CD4-positive, alpha-beta T cell (primary cell): ENCODE data around the gene NEB. TPM values are rescaled to one million over a fixed set of nuclear protein-coding genes. Genes with fewer than 3 reads are reported as not detected.
"Not testable (repeated sequence)": the region's sequence is repeated elsewhere in the genome, so short reads cannot be mapped to it uniquely, and the experiment has no call there.

ENCODE experiments used
- ATAC-seq: fragments of 200-7000 bp; cut with Tn5 transposase; one replicate; pipeline ENCODE4 v1.10.0; 2022; ENCODE audit warnings: mild to moderate bottlenecking; ENCODE audit not compliant: poor library complexity
- CTCF ChIA-PET: fragments of 350-600 bp; sonication (Branson Sonifier 250); formaldehyde crosslinking; loops from one replicate; lab custom pipeline; 2021; ENCODE audit warnings: antibody characterized with exemption, inconsistent platforms; lab: Charles Lee
- POLR2A ChIA-PET: fragments of 350-600 bp; sonication (Branson Sonifier 250); formaldehyde crosslinking; loops from one replicate; lab custom pipeline; 2021; ENCODE audit warnings: antibody characterized with exemption, inconsistent platforms; lab: Charles Lee
- DNase-seq, 14 experiments: peaks; one replicate each; pipeline ENCODE4 v3.0.0-alpha.2; 2013 to 2020; ENCODE audit warnings: mixed read lengths in 2 of 14
- H3K27ac ChIP-seq, 2 donors: one replicate each; pipeline versions ENCODE4 v1.5.1 to v1.7.0; 2013; ENCODE audit warnings: low read length in 2 of 2, low read depth in 1 of 2, mild to moderate bottlenecking in 1 of 2
- H3K27me3 ChIP-seq, 2 experiments: 1 replicate in 1 of 2; 2 replicates in 1 of 2; pipeline versions ENCODE4 v1.6.1 to v1.7.0; 2013; ENCODE audit warnings: low read length in 2 of 2, control low read depth in 1 of 2, mild to moderate bottlenecking in 1 of 2, moderate library complexity in 1 of 2; ENCODE audit not compliant: insufficient read depth in 2 of 2, control insufficient read depth in 1 of 2
- H3K36me3 ChIP-seq: one replicate; pipeline ENCODE4 v1.6.1; 2013; ENCODE audit warnings: low read length, control low read depth; ENCODE audit not compliant: insufficient read depth
- H3K4me1 ChIP-seq: one replicate; pipeline ENCODE4 v1.6.1; 2013; ENCODE audit warnings: low read length, control low read depth; ENCODE audit not compliant: insufficient read depth
- H3K4me3 ChIP-seq: one replicate; pipeline ENCODE4 v1.5.1; 2013; ENCODE audit warnings: mild to moderate bottlenecking, low read length, moderate library complexity
- H3K9me3 ChIP-seq, 2 experiments: 1 replicate in 1 of 2; 2 replicates in 1 of 2; pipeline versions ENCODE4 v1.6.1 to v1.7.0; 2013; ENCODE audit warnings: low read length in 2 of 2, mild to moderate bottlenecking in 2 of 2, control low read depth in 1 of 2, moderate library complexity in 1 of 2; ENCODE audit not compliant: control insufficient read depth in 1 of 2, insufficient read depth in 1 of 2
- H3K27ac Mint-ChIP-seq: one replicate; pipeline ENCODE4 v1.8.0; 2020; ENCODE audit warnings: mixed read lengths
- H3K27me3 Mint-ChIP-seq: one replicate; pipeline ENCODE4 v1.8.0; 2021; ENCODE audit warnings: mixed read lengths
- H3K36me3 Mint-ChIP-seq: one replicate; pipeline ENCODE4 v1.8.0; 2021; ENCODE audit warnings: low read depth, mixed read lengths
- H3K4me1 Mint-ChIP-seq: one replicate; pipeline ENCODE4 v1.8.0; 2021; ENCODE audit warnings: low read depth, mixed read lengths
- H3K4me3 Mint-ChIP-seq: one replicate; pipeline ENCODE4 v1.8.0; 2020; ENCODE audit warnings: mild to moderate bottlenecking, mixed read lengths
- H3K9me3 Mint-ChIP-seq: one replicate; pipeline ENCODE4 v1.8.0; 2020; ENCODE audit warnings: mixed read lengths
- CTCF ChIP-seq: fragments of 200-600 bp; IDR thresholded peaks from one replicate; pipeline ENCODE4 v1.8.0; 2022; ENCODE audit warnings: antibody characterized with exemption, mild to moderate bottlenecking
- intact Hi-C, 2 experiments: fragments of 100-400 bp; cut with DNase I in 1 of 2; cut with micrococcal nuclease in 1 of 2; formaldehyde crosslinking; loops; one replicate each; pipeline versions ENCODE4 v1.15.1 to v1.9.0; 2023 to 2025; cut with DNase I, micrococcal nuclease
- total RNA-seq, 174 experiments: library from RNA in 2 of 174; stranded (reverse) in 2 of 174; gene quantifications; one replicate each; pipeline ENCODE4 v1.2.3 and lab custom pipeline; 2021 to 2026

Gene NEB
- total RNA-seq, 2 experiments from 2014 or later, result 1.2 to 1.8 TPM

- POLR2A ChIA-PET, result no interaction called here
- no peak overlapping the region for H3K4me3 Mint-ChIP-seq
- H3K4me1 ChIP-seq, result no peaks in the 10 kb centered on the region
- H3K27ac Mint-ChIP-seq, result no peak overlapping the region
- H3K9me3 Mint-ChIP-seq, result peaks cover 2% of the 10 kb centered on the region
- H3K36me3 ChIP-seq, result no peaks in the 10 kb centered on the region
- no peaks in the 10 kb centered on the region for H3K36me3 Mint-ChIP-seq
- no peak for TF ChIP-seq CTCF
- no peak overlapping the region for H3K27ac ChIP-seq
- intact Hi-C loops, result no loop called here
- H3K27me3 ChIP-seq, result no peaks in the 10 kb centered on the region
- ATAC-seq, result no peak
- no peaks in the 10 kb centered on the region for H3K27me3 Mint-ChIP-seq
- CTCF ChIA-PET, result no interaction called here
- no peak for DNase-seq
- H3K9me3 ChIP-seq, result peaks cover 4 to 7% of the 10 kb centered on the region in 2 experiments
- no peak overlapping the region for H3K4me3 ChIP-seq
- no peaks in the 10 kb centered on the region for H3K4me1 Mint-ChIP-seq
Measured at GRCh38 chr2:151650456-151650855, 83.8 kb downstream of the NEB start.

GRCh38 chr2:151649966-151650365 lies 84.3 kb downstream of the NEB start:
- Mint-ChIP-seq H3K9me3 (peaks cover 2% of the 10 kb centered on the region), H3K4me3 (no peak overlapping the region), H3K27me3 (no peaks in the 10 kb centered on the region), H3K27ac (no peak overlapping the region), H3K36me3 (no peaks in the 10 kb centered on the region), H3K4me1 (no peaks in the 10 kb centered on the region)
- H3K4me1 ChIP-seq, result no peaks in the 10 kb centered on the region
- H3K4me3 ChIP-seq, result no peak overlapping the region
- no peak for TF ChIP-seq CTCF
- CTCF ChIA-PET, result no interaction called here
- intact Hi-C loops, result no loop called here
- H3K27ac ChIP-seq, result no peak overlapping the region
- H3K36me3 ChIP-seq, result no peaks in the 10 kb centered on the region
- H3K9me3 ChIP-seq, result peaks cover 4 to 7% of the 10 kb centered on the region in 2 experiments
- no peaks in the 10 kb centered on the region for H3K27me3 ChIP-seq
- POLR2A ChIA-PET, result no interaction called here
- DNase-seq, result no peak
- no peak for ATAC-seq

GRCh38 chr2:151649400-151649799 lies 84.9 kb downstream of the NEB start:
- H3K4me1 Mint-ChIP-seq, result no peaks in the 10 kb centered on the region
- ATAC-seq (no peak), DNase-seq (no peak)
- Histone ChIP-seq H3K36me3 (no peaks in the 10 kb centered on the region), H3K9me3 (peaks cover 4 to 7% of the 10 kb centered on the region in 2 experiments), H3K27me3 (no peaks in the 10 kb centered on the region), H3K4me3 (no peak overlapping the region), H3K27ac (no peak overlapping the region), H3K4me1 (no peaks in the 10 kb centered on the region)
- no peaks in the 10 kb centered on the region for H3K36me3 Mint-ChIP-seq
- ChIA-PET CTCF (no interaction called here), POLR2A (no interaction called here)
- intact Hi-C loops, result no loop called here
- H3K9me3 Mint-ChIP-seq, result peaks cover 2% of the 10 kb centered on the region
- H3K4me3 Mint-ChIP-seq, result no peak overlapping the region
- no peak for TF ChIP-seq CTCF
- no peak overlapping the region for H3K27ac Mint-ChIP-seq
- no peaks in the 10 kb centered on the region for H3K27me3 Mint-ChIP-seq

- H3K4me1 Mint-ChIP-seq, H3K36me3 ChIP-seq, H3K9me3 Mint-ChIP-seq, H3K36me3 Mint-ChIP-seq, intact Hi-C loops, H3K27me3 Mint-ChIP-seq, H3K27ac Mint-ChIP-seq, H3K4me3 ChIP-seq, H3K27me3 ChIP-seq, DNase-seq, CTCF ChIA-PET, H3K27ac ChIP-seq, H3K4me1 ChIP-seq, H3K4me3 Mint-ChIP-seq, POLR2A ChIA-PET, ATAC-seq, H3K9me3 ChIP-seq: not testable (repeated sequence)
Measured at GRCh38 chr2:151646512-151646911, 87.8 kb downstream of the NEB start.
